Suprapubic skin (tissue), 4 donors: Measurements from ENCODE around the gene GRM7. TPM values are rescaled to one million over a fixed set of nuclear protein-coding genes. Genes with fewer than 3 reads are reported as not detected.

Experiments used
- DNase-seq, 2 donors: peaks; one replicate each; pipeline ENCODE4 v3.0.0-alpha.2; 2019; ENCODE audit warnings: low spot score in 2 of 2
- H3K27ac ChIP-seq: fragments of 200-600 bp; sonication (generic); one replicate; pipeline ENCODE4 v1.5.1; 2019
- H3K27me3 ChIP-seq: fragments of 200-600 bp; sonication (generic); one replicate; pipeline ENCODE4 v1.5.1; 2019
- H3K36me3 ChIP-seq: fragments of 200-600 bp; sonication (generic); one replicate; pipeline ENCODE4 v1.5.1; 2019
- H3K4me1 ChIP-seq: fragments of 200-600 bp; sonication (generic); one replicate; pipeline ENCODE4 v1.5.1; 2019
- H3K4me3 ChIP-seq: fragments of 200-600 bp; sonication (generic); one replicate; pipeline ENCODE4 v1.5.1; 2019; ENCODE audit warnings: mild to moderate bottlenecking
- H3K9me3 ChIP-seq: fragments of 200-600 bp; sonication (generic); one replicate; pipeline ENCODE4 v1.5.1; 2019
- EP300 ChIP-seq: sonication (generic); formaldehyde crosslinking; IDR thresholded peaks from one replicate; pipeline ENCODE4 v1.6.1; 2017; ENCODE audit warnings: antibody characterized with exemption
- POLR2A ChIP-seq, 2 donors: fragments of 450-650 bp; IDR thresholded peaks; one replicate each; pipeline ENCODE4 v1.6.1; 2017; ENCODE audit warnings: antibody characterized with exemption in 2 of 2, mild to moderate bottlenecking in 2 of 2, moderate library complexity in 2 of 2
- POLR2AphosphoS5 ChIP-seq, 3 donors: sonication (generic); formaldehyde crosslinking; IDR thresholded peaks; one replicate each; pipeline ENCODE4 v1.6.1; 2017; ENCODE audit warnings: antibody characterized with exemption in 3 of 3
- WGBS: methylation state at CpG from one replicate; pipeline ENCODE4 v1.1.5; 2018; 5-methylcytosine and 5-hydroxymethylcytosine counted together
- total RNA-seq, 4 donors: library from RNA; depleted of rRNA; stranded (reverse); fragments of >200 nt; gene quantifications; one replicate each; pipeline ENCODE4 v1.1.0, GENCODE V29; 2016
- TF ChIP-seq, protein P1 (sequence below), 2 donors: fragments of 200-600 bp in 1 of 2; fragments of 450-650 bp in 1 of 2; sonication (generic) in 1 of 2; IDR thresholded peaks; one replicate each; pipeline ENCODE4 v1.5.1; 2016 to 2019; ENCODE audit warnings: antibody characterized with exemption in 2 of 2, mild to moderate bottlenecking in 1 of 2, moderate library complexity in 1 of 2

GRM7 gene
- total RNA-seq, 4 donors from 2014 or later = 0.21 to 0.48 TPM; not detected in 2

DNA sequence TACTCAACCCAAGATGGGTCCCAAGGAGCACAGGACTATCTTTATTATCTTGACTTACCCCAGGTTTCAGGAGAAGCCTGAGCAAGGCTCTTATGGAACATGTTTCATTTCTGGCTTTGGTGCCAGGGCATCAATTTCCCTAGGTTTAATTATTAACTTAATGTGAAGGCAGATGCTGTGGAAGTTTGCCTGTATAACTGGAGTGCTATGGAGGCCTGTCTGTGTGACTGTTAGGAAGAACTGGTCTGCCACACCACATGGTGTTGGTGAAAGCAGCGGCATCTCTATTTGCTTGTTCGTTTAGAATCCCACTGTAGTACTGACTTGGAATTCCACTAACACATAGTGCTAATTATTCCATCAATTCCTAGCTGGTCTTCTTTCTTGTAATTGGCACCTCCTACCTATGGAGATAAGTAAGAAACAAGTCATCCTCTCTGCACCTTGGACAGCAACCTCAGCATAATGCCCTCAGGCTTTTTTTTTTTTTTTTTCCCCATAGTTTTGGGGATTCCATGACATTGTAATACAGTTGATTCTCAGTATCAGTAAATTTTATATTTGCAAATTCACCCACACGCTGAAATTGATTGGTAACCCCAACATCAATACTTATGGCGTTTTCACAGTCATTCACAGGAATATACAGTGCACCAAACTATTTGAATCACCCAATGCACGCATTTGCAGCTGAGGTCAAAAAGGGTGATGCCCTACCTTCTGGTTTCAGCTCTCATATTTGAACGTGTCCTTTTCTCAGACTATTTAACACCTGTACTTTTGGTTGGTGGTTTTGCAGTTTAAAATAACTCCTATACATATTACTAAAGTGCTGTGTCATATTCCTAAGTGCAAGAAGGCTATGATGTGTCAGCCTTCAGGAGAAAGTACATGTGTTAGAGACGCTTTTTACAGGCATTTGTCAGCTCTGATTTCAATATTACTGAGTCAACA, 867.9 kb downstream of the GRM7 start:
- no peaks in the 10 kb centered on the region for H3K9me3 ChIP-seq
- H3K36me3 ChIP-seq = no peaks in the 10 kb centered on the region
- H3K27me3 ChIP-seq = no peaks in the 10 kb centered on the region
- no peak overlapping the region for H3K27ac ChIP-seq
- WGBS = 91% methylated on average over 7 of the region's 7 CpGs
- no peak overlapping the region for H3K4me3 ChIP-seq
- TF ChIP-seq POLR2A (IDR thresholded peaks at IDR 0.05) (no peak), POLR2AphosphoS5 (IDR thresholded peaks at IDR 0.05) (no peak), EP300 (no peak)
- TF ChIP-seq, protein P1, sequence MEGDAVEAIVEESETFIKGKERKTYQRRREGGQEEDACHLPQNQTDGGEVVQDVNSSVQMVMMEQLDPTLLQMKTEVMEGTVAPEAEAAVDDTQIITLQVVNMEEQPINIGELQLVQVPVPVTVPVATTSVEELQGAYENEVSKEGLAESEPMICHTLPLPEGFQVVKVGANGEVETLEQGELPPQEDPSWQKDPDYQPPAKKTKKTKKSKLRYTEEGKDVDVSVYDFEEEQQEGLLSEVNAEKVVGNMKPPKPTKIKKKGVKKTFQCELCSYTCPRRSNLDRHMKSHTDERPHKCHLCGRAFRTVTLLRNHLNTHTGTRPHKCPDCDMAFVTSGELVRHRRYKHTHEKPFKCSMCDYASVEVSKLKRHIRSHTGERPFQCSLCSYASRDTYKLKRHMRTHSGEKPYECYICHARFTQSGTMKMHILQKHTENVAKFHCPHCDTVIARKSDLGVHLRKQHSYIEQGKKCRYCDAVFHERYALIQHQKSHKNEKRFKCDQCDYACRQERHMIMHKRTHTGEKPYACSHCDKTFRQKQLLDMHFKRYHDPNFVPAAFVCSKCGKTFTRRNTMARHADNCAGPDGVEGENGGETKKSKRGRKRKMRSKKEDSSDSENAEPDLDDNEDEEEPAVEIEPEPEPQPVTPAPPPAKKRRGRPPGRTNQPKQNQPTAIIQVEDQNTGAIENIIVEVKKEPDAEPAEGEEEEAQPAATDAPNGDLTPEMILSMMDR (IDR thresholded peaks at IDR 0.05) = no peak
- no peaks in the 10 kb centered on the region for H3K4me1 ChIP-seq
- DNase-seq = no peak

DNA sequence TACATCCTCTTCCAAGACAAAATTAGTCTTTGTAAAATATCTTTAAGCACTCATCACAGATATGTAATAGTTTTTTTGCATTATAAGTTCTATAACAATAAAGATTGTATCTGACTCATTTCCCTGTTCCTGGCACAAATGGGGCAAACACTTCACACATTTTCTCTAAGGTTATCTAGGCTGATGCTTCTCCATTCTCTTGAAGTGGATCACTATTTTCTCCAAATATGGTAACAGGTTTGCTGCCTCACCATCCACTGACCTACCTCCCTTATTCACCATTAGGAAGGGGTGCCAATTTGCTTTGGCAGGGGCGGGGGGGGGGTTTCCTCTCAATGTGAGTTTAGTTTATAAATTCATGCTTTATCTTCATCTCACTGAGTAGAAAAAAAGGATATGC, 873.0 kb downstream of the GRM7 start:
- H3K4me1 ChIP-seq = no peaks in the 10 kb centered on the region

DNA sequence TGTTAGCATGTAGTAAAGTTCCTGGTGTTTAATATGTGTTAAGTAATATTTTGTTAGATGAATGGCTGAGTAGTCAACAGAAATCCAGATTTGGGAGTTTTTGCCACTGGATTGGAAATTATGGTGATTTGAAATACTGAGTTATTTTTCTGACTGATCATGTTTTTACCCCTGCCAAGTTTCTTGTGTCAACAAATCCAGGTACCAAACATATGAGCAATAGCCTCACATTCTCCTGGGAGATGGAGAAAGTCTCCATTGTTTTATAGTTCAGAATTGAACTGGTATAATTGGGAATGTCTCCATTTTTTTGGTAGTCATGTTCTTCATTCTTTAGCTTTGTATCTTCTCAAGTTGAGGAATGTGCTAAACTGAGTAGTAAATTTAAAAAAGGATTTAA, 873.5 kb downstream of the GRM7 start:
- Histone ChIP-seq H3K27me3 (no peaks in the 10 kb centered on the region), H3K27ac (no peak overlapping the region)
- TF ChIP-seq EP300 (no peak), POLR2A (IDR thresholded peaks at IDR 0.05) (no peak)

More for the DNA sequence above, 873.0 kb downstream of the GRM7 start:
- Histone ChIP-seq H3K4me3 (no peak overlapping the region), H3K36me3 (no peaks in the 10 kb centered on the region), H3K27me3 (no peaks in the 10 kb centered on the region), H3K27ac (no peak overlapping the region), H3K9me3 (no peaks in the 10 kb centered on the region)
- no peak for DNase-seq
- WGBS = 43% methylated on average over 1 of the region's 1 CpG
- TF ChIP-seq POLR2A (IDR thresholded peaks at IDR 0.05) (no peak), POLR2AphosphoS5 (IDR thresholded peaks at IDR 0.05) (no peak), EP300 (no peak)
- TF ChIP-seq, protein P1 (IDR thresholded peaks at IDR 0.05) = no peak

DNA sequence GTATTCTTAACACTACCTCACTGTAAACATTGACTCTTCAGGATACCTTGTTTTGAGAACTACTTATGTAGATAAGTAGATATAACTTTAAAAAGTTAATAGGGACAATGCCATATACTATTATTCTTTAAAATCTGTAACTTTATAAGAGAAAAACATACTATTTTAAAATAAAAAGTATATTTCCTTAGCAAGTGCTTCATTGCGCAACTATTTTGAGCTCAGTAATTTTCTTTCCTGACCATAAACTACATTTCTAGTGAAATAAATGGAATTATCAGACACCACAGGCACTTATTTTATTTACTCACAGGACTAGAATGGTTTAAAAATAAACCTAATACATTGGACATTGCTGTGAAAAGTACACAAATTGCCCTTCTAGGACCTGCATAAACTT, 876.3 kb downstream of the GRM7 start:
- DNase-seq = no peak
- no peak overlapping the region for H3K27ac ChIP-seq
- WGBS = 100% methylated on average over 1 of the region's 1 CpG
- TF ChIP-seq, protein P1 (IDR thresholded peaks at IDR 0.05) = no peak
- TF ChIP-seq EP300 (no peak), POLR2A (IDR thresholded peaks at IDR 0.05) (no peak), POLR2AphosphoS5 (IDR thresholded peaks at IDR 0.05) (no peak)
- H3K4me3 ChIP-seq = no peak overlapping the region
- H3K27me3 ChIP-seq = no peaks in the 10 kb centered on the region
- H3K4me1 ChIP-seq = no peaks in the 10 kb centered on the region
- H3K9me3 ChIP-seq = no peaks in the 10 kb centered on the region
- H3K36me3 ChIP-seq = no peaks in the 10 kb centered on the region

More for the DNA sequence above, 873.5 kb downstream of the GRM7 start:
- DNase-seq = no peak
- Histone ChIP-seq H3K4me3 (no peak overlapping the region), H3K9me3 (no peaks in the 10 kb centered on the region), H3K36me3 (no peaks in the 10 kb centered on the region), H3K4me1 (no peaks in the 10 kb centered on the region)

DNA sequence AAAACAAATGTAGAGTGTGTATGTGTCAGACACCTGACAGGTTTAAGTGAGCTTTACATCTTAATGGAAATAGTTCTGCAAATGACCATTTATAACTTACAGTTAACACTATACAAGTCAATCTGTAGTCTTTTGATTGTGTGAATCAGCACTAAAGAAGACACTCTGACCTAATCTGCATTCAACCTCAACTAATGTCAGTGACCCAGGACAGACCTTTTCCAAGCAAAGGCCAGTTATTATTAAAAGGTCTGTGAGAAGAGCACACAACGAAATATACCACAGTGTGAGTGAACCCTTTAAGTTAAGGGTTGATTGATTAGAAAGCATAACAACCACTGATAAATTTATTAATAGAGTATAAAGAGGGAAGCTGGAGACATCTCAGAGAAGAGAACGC, 878.8 kb downstream of the GRM7 start:
- no peak for TF ChIP-seq POLR2AphosphoS5 (IDR thresholded peaks at IDR 0.05)
- TF ChIP-seq, protein P1 (IDR thresholded peaks at IDR 0.05) = no peak
- TF ChIP-seq POLR2A (IDR thresholded peaks at IDR 0.05) = no peak
- TF ChIP-seq EP300 = no peak
- Histone ChIP-seq H3K9me3 (no peaks in the 10 kb centered on the region), H3K4me3 (no peak overlapping the region), H3K36me3 (no peaks in the 10 kb centered on the region), H3K27me3 (no peaks in the 10 kb centered on the region), H3K27ac (no peak overlapping the region), H3K4me1 (no peaks in the 10 kb centered on the region)
- 91% methylated on average over 2 of the region's 2 CpGs for WGBS
- DNase-seq = no peak
